NT2/D1 (cell line): Measurements from ENCODE around the gene RBM28.

Source experiments
- SUZ12 ChIP-seq: IDR thresholded peaks from 2 replicates; pipeline ENCODE4 v1.6.1; 2011; ENCODE audit not compliant: insufficient read length, insufficient read depth; ENCODE audit errors: extremely low read depth
- YY1 ChIP-seq: IDR thresholded peaks from 2 replicates; pipeline ENCODE4 v1.6.1; 2011; ENCODE audit not compliant: insufficient read length, insufficient read depth
- ZNF274 ChIP-seq: IDR thresholded peaks from 2 replicates; pipeline ENCODE4 v1.6.1; 2011; ENCODE audit warnings: mild to moderate bottlenecking, low read depth, low read length

DNA sequence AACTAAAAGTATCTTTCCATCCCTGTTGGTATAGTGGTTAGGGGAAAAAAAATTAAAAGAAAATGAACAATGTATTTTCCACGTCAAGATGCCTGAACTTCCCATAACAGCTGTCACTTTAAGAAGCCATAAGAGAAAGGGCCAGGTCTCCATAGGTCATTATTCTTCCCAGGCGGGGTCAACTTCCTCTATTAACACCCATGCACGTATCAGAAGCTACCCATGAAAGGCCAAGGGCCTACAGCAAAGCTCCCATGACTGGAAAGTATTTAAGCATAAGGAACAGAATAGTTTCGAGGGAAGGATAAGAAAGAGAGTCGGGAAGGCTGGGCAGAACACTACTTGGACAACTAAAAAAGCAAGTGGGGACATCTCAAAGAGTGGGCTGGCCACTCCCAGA lies 40.1 kb downstream of the RBM28 start:
- TF ChIP-seq ZNF274 (no peak), YY1 (no peak), SUZ12 (no peak)
